ENCODE results near the gene SDF4. TPM values are rescaled to one million over a fixed set of nuclear protein-coding genes. Genes with fewer than 3 reads are reported as not detected.

The SDF4 gene
- total RNA-seq, 1 experiment from 2014 or later: 111 TPM

Other genes starting within 250 kb of the SDF4 start
- gene PERM1, start 249.9 kb downstream of the SDF4 start, total RNA-seq (2014; rRNA removed; shearing (Covaris generic); ENCODE audit: low replicate concordance): 0.20 TPM in 1 of 2 replicates, not detected in the other
- 45.3 and 73.0 TPM in 2 replicates for gene HES4, start 231.9 kb downstream of the SDF4 start, total RNA-seq (2014; rRNA removed; shearing (Covaris generic); ENCODE audit: low replicate concordance)
- 129 and 152 TPM in 2 replicates for gene ISG15, start 218.5 kb downstream of the SDF4 start, total RNA-seq (2014; rRNA removed; shearing (Covaris generic); ENCODE audit: low replicate concordance)
- gene AGRN, start 211.9 kb downstream of the SDF4 start, total RNA-seq (2014; rRNA removed; shearing (Covaris generic); ENCODE audit: low replicate concordance): 246 and 278 TPM in 2 replicates
- gene RNF223, start 157.7 kb downstream of the SDF4 start, total RNA-seq (2014; rRNA removed; shearing (Covaris generic); ENCODE audit: low replicate concordance): not detected in 2 replicates
- gene C1orf159, start 115.9 kb downstream of the SDF4 start, total RNA-seq (2014; rRNA removed; shearing (Covaris generic); ENCODE audit: low replicate concordance): 19.1 and 26.6 TPM in 2 replicates
- gene TTLL10, start 58.1 kb downstream of the SDF4 start, total RNA-seq (2014; rRNA removed; shearing (Covaris generic); ENCODE audit: low replicate concordance): not detected in 2 replicates
- gene TNFRSF18, start 25.4 kb downstream of the SDF4 start, total RNA-seq (2014; rRNA removed; shearing (Covaris generic); ENCODE audit: low replicate concordance): not detected in 2 replicates
- not detected in 2 replicates for gene TNFRSF4, start 17.8 kb downstream of the SDF4 start, total RNA-seq (2014; rRNA removed; shearing (Covaris generic); ENCODE audit: low replicate concordance)
- gene B3GALT6, start 236 bp upstream of the SDF4 start, total RNA-seq (2014; rRNA removed; shearing (Covaris generic); ENCODE audit: low replicate concordance): 23.5 and 26.7 TPM in 2 replicates
- gene C1QTNF12, start 14.7 kb upstream of the SDF4 start, total RNA-seq (2014; rRNA removed; shearing (Covaris generic); ENCODE audit: low replicate concordance): not detected in 2 replicates
- 73.0 and 121 TPM in 2 replicates for gene UBE2J2, start 41.9 kb upstream of the SDF4 start, total RNA-seq (2014; rRNA removed; shearing (Covaris generic); ENCODE audit: low replicate concordance)
- 1.8 and 2.8 TPM in 2 replicates for gene SCNN1D, start 48.4 kb upstream of the SDF4 start, total RNA-seq (2014; rRNA removed; shearing (Covaris generic); ENCODE audit: low replicate concordance)
- 35.9 and 50.2 TPM in 2 replicates for gene ACAP3, start 75.9 kb upstream of the SDF4 start, total RNA-seq (2014; rRNA removed; shearing (Covaris generic); ENCODE audit: low replicate concordance)
- 50.3 and 57.5 TPM in 2 replicates for gene PUSL1, start 76.6 kb upstream of the SDF4 start, total RNA-seq (2014; rRNA removed; shearing (Covaris generic); ENCODE audit: low replicate concordance)
- gene INTS11, start 92.7 kb upstream of the SDF4 start, total RNA-seq (2014; rRNA removed; shearing (Covaris generic); ENCODE audit: low replicate concordance): 57.6 and 90.2 TPM in 2 replicates
- gene CPTP, start 92.8 kb upstream of the SDF4 start, total RNA-seq (2014; rRNA removed; shearing (Covaris generic); ENCODE audit: low replicate concordance): 25.8 and 28.5 TPM in 2 replicates
- not detected in 2 replicates for gene TAS1R3, start 99.3 kb upstream of the SDF4 start, total RNA-seq (2014; rRNA removed; shearing (Covaris generic); ENCODE audit: low replicate concordance)
- 84.9 and 103 TPM in 2 replicates for gene DVL1, start 117.4 kb upstream of the SDF4 start, total RNA-seq (2014; rRNA removed; shearing (Covaris generic); ENCODE audit: low replicate concordance)
- not detected in 2 replicates for gene MXRA8, start 126.6 kb upstream of the SDF4 start, total RNA-seq (2014; rRNA removed; shearing (Covaris generic); ENCODE audit: low replicate concordance)
- 130 and 178 TPM in 2 replicates for gene AURKAIP1, start 143.2 kb upstream of the SDF4 start, total RNA-seq (2014; rRNA removed; shearing (Covaris generic); ENCODE audit: low replicate concordance)
- 34.3 and 34.9 TPM in 2 replicates for gene CCNL2, start 167.3 kb upstream of the SDF4 start, total RNA-seq (2014; rRNA removed; shearing (Covaris generic); ENCODE audit: low replicate concordance)
- 32.2 and 79.3 TPM in 2 replicates for gene MRPL20, start 175.3 kb upstream of the SDF4 start, total RNA-seq (2014; rRNA removed; shearing (Covaris generic); ENCODE audit: low replicate concordance)
- gene ANKRD65, start 189.3 kb upstream of the SDF4 start, total RNA-seq (2014; rRNA removed; shearing (Covaris generic); ENCODE audit: low replicate concordance): not detected in 2 replicates
- 37.5 and 47.0 TPM in 2 replicates for gene VWA1, start 203.7 kb upstream of the SDF4 start, total RNA-seq (2014; rRNA removed; shearing (Covaris generic); ENCODE audit: low replicate concordance)
- not detected in 2 replicates for gene ATAD3C, start 217.7 kb upstream of the SDF4 start, total RNA-seq (2014; rRNA removed; shearing (Covaris generic); ENCODE audit: low replicate concordance)
- 22.3 and 40.7 TPM in 2 replicates for gene ATAD3B, start 239.8 kb upstream of the SDF4 start, total RNA-seq (2014; rRNA removed; shearing (Covaris generic); ENCODE audit: low replicate concordance)